NCI-H146 treated with DMSO at 0.1 percent for 48 hours (cell line): ENCODE results near the gene PGAP6.
"Not testable (repeated sequence)": the region's sequence is repeated elsewhere in the genome, so short reads cannot be mapped to it uniquely, and the experiment has no call there.

Source experiments
- DNase-seq: peaks from one replicate; lab custom pipeline; 2025; ENCODE audit not compliant: unreplicated experiment; lab: John Stamatoyannopoulos, UW

PGAP6 gene

DNA sequence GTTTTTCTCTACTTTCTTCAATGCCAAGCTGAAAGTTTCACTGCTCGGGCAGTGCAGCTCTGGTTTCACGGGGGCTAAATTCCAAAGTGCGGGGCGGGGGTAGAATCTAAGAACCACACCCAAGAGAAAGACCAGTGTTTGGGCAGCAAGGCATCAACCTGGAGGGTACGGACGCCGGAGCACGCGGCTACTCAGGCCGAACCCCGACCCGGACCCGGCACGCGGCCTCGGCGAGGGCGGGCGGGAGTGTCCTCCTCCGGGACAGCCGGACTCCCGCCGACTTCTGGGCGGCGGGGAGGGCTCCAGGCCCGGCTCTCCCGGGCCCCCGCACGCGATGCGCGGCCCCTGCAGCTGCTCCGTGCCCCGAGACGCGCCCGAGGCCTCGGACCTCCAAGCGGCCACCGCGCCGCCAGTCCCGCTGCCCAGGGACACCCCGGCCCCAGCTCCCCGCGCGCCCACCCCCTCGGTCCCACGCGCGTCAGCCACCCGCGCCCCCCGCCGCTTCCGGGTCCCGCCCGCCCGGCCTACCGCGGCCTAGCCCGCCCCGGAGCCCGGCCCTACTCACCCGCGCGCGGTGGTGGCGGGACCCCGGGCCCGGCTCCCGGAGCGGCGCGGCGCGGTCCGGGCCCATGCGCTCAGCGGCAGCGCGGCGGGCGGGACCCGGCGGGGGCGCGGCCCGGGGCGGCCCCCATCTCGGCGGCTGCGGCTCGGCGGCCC, 29.8 kb downstream of the PGAP6 start:
- DNase-seq = no peak

DNA sequence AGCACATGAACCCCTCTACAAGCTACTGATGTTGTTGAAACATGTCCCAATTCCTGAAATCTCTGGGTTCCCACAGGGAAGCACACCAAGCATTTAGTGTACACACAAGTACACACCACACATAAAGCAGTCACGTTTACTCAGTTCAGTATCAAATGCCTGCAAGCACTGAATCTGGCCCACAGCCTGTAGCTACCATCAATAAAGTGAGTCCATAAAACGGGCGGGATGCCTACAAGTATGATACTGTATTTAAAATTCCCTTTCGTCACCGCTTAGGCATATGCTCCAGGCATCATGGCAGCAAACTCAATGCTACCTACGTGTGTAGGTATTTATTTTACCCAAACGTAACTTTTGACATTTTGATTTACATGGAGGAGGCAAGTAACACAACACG, 31.6 kb downstream of the PGAP6 start:
- no peak for DNase-seq

DNA sequence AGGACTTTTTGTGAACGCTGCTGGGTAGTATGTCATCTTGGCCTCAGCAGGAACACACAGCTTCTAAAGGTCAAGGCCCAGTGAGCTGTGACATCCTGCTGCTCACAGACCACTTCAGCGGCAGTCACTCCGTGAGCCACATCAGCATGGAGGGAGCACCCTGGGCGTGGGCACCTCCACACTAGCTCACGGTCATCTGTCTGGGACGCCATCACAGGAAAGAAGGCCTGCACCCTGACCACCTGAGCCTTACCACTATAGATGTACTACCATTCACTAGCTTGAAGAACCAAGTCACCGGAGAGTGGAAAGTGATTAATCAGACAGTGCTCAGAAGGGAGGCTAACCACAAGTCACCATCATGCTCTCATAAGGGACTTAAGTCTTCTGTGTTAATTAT, 32.6 kb downstream of the PGAP6 start:
- DNase-seq = no peak

DNA sequence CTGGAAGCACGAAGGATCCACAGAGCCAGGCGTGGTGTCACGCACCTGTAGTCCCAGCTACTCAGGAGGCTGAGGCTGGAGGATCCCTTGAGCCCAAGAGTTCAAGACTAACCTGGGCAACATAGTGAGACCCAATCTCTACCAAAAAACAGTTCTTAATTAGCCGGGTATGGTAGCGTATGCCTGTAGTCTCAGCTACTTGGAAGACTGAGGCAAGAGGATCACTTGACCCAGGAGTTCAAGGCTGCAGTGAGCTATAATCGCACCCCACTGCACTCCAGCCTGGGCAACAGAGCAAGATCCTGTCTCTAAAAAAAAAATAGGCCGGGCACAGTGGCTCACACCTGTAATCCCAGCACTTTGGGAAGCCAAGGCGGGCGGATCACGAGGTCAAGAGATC, 33.3 kb downstream of the PGAP6 start:
- DNase-seq = not testable (repeated sequence)

DNA sequence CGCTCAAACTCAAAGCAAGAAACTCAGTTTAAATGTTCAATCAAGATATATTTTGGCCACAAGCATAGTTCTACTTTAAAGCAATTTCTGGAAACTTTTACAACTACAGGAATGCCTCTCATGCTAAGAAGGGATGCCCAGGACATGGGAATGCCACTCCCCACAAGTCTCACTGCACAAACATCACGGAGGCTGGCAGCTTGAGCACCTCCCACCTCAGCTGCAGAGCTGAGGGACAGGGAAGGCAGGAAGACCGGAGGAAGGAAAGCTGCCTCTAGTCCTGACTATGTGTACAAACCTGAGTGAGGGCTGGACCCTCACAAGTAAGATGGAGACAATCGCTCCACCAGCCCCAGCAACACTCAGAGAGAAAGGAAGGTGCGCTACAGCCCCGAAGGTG, 34.6 kb downstream of the PGAP6 start:
- no peak for DNase-seq

DNA sequence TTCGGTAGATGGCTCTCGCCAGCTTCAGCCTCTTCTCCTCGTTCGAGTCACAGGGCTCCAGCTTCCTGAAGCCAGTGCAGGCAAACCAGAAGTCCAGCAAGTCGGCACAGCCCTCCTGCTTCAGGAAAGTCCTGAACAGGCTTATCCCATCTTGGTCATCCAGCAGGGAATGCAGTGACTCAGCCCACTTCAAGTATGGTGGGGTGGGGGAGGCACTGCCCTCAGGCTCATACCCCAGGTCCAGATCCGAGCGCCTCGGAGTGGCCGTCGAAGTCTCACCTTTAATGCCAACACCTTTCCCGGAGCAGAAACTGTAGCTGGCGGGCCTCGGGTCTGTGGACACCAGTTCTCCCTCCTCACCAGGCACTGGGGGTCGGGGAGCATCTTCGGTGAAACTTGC, 35.2 kb downstream of the PGAP6 start:
- DNase-seq = no peak

DNA sequence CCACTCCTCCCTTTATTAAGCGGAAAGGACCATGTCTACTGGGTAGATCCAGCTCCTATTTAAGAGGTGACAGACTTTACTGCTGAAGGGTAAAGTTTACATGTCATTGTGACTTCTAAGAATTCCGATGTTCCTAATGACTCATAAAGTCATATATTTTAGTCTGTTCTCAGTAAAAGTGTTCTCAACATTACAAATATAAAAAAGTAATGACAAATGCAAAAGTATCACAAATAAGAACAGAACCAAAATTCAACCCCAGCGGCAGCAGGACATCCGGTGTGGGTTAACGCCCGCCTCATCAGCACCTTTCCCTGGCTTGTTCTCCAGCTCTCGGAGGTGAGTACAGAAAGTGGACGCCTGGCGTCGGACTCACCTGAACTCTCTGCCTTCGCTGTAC, 36.0 kb downstream of the PGAP6 start:
- no peak for DNase-seq

DNA sequence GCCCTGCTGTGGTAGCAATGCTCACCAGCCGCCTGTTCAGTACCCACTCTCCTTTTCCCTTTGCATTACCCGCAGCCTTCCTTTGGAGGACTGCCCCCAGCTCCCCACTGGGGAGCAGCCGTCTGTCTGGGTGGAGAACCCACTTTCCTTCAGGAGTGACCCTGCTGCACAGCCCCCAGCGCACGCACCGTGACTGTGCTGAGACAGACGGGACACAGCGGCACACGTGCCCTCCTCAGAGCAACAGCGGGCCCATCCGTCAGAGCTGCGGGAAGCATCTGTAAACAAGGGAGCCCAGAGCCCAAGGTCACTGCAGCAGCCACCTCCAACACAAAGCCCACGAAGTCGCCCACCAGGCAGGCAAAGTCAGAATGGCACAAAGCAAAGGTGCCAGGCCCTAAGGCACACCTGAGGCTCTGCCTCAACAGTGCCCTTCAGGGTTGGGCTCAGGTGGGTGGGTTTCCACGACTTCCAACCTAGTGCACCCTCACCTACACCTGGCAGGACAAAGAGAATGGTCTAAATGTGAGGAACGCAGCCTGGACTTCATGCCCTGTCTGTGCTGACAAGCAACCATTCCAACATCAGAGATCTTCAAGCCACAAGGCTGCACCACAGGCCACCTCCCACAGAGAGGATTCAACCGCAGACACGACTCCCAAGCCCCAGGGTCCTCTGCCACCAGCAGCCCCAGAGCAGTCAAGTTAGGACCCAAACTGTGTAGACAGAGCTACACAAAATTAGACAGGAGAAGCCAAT, 39.1 kb downstream of the PGAP6 start:
- no peak for DNase-seq

DNA sequence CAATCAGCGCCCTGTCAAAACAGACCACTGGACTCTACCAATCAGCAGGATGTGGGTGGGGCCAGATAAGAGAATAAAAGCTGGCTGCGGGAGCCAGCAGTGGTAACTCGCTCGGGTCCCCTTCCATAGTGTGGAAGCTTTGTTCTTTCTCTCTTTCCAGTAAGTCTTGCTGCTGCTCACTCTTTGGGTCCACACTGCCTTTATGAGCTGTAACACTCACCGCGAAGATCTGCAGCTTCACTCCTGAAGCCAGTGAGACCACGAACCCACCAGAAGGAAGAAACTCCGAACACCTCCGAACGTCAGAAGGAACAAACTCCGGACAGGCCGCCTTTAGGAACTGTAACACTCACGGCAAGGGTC, 39.8 kb downstream of the PGAP6 start:
- not testable (repeated sequence) for DNase-seq

DNA sequence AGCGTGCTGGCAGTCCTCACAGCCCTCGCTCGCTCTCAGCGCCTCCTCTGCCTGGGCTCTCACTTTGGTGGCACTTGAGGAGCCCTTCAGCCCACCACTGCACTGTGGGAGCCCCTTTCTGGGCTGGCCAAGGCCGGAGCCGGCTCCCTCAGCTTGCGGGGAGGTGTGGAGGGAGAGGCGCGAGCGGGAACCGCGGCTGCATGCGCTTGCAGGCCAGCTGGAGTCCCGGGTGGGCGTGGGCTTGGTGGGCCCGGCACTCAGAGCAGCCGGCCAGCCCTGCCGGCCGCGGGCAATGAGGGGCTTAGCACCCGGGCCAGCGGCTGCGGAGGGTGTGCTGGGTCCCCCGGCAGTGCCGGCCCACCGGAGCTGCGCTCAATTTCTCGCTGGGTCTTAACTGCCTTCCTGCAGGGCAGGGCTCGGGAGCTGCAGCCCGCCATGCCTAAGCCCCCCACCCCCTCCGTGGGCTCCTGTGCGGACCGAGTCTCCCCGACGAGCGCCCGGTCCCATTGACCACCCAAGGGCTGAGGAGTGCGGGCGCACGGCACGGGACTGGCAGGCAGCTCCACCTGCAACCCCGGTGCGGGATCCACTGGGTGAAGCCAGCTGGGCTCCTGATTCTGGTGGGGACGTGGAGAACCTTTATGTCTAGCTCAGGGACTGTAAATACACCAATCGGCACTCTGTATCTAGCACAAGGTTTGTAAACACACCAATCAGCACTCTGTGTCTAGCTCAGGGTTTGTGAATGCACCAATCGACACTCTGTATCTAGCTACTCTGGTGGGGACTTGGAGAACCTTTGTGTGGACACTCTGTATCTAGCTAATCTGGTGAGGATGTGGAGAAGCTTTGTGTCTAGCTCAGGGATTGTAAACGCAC, 40.4 kb downstream of the PGAP6 start:
- not testable (repeated sequence) for DNase-seq

DNA sequence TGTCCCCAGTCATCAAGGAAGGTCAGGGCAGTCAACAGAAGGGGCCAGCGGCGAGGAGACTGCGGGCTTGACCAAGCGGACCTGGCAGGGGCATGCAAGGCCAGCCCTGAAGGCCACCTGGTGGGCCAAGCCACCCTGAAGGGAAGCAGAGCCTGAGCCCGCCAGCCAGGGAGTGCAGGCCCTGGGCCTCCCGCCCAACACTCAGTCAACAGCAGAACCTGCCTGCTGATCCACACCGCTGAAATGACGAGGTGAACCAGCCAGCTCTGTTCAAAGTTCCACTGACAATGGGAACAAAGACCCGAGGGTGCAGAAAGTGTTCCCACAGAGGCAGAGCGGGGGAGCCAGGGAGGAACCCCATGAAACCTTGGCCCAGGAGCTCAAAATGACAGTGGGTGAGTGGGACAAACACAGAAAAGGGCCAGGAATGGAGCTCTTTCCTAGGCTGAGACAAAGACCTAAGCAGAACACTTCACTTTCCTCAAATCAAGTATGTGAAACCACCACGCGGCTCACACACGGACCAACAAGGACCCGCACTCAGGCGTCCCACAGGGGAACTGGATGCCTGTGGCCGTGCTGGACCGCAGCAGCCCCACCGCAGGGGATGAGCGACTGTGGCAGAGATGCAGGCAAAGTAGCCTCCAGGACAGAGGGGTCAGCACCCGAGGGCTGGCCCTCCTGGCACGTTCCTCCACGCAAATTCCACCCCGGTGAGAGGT, 41.2 kb downstream of the PGAP6 start:
- no peak for DNase-seq

DNA sequence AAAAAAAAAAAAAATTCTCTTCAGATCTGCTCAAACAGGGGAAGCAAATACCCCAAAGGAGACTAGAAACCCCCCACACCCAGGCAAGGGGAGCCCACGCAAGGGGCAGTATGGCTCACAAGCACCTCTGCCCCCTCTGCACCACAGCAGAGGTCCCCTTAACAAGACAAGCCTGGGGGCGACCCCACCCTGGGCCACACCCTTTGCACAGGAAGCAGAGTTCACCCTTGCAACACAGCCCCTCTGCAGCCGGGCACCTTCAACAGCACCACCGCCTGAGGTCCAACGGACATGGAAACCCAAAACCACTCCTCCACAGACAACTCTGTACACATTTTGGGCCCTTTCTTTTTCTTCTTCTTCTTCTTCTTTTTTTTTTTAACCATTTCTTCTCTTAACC, 42.1 kb downstream of the PGAP6 start:
- DNase-seq = no peak

DNA sequence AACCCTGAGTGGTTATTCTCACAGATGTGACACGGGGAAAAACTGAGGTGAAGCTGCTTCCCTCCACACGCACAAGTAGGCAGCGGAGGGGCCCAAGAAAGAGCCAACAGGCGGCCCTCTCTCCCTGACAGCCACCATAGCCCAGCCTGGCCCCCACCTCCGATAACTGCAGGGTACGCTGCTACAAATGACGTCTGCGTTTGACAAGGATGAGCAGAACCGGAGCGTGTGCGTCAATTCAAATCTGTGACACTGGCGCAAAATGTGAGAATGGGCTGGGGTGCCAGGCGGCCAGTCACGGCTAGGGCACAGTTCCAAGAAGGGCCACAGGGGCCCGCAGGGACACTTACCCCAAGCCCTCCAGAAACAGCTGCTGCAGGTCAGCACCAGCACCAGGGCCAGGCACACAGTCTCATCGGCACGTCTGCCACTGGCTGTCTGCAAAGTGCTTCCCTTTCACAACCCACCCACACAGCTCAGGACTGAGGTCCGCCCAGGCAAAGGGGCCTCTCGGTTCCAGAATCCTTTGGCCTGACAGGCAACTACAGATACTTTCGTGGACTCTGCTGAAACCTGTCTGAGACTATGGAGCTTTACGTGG, 43.7 kb downstream of the PGAP6 start:
- no peak for DNase-seq

DNA sequence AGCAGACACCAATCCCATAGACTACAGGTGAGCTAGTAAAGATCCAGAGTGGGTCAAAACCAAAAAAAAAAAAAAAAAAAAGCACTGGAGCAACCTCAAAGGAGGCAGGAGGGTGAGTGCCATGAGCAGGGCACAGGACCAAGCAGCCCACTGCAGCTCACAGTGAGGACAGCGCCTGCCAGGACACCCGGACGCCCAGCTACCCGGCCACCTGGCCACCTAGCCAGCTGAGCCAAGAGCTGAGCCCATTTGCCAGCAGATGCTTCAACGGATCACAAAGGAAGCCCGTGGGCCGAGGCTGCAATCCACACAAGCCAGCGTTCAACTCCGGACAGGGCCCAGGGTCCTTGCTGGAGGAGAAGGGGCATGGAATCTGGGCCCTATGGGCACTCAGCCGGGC, 44.3 kb downstream of the PGAP6 start:
- no peak for DNase-seq

DNA sequence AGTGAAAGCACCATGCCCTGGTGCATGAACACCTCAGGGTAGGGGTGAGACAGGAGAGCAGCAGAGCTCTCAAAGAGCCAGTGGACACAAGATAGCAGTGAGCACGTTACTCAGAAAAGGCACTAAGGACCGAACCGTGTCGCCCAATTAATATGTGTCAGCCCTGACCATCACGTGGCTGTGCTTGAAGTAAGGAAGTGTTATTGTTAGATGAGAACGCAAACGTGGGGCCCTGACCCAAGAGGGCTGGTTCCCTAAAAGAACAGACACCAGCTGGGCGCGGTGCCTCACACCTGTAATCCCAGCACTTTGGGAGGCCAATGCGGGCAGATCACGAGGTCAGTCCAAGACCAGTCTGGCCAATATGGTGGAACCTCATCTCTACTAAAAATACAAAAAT, 45.5 kb downstream of the PGAP6 start:
- DNase-seq = no peak

DNA sequence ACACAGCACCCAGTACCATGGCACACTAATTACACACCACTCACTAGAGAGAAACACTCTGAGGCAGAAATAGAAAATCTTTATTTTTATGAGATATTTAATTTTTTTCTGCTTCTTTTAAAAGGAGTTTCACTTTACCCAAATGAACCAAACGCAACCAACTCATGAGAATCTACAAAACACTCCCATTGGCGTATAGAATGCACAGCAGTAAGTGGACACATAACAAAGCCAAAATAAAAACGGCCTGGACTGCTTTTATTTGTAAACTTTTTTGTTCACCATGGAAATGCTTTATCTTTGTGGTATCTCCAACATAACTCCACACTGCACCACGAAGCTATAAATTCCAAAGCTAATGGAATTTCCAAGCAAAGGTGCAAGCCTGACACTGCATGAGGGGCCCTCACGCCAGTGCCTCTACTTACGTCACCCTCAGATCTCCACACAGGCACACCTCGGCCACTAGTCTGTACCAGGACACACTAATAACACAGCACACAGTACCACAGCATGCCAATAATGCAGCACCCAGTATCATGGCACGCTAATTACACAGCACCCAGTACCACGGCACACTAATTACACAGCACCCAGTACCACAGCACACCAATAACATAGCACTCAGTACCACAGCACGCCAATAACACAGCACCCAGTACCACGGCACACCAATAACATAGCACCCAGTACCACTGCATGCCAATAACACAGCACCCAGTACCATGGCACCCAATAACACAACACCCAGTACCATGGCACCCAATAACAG, 46.7 kb downstream of the PGAP6 start:
- DNase-seq = not testable (repeated sequence)

DNA sequence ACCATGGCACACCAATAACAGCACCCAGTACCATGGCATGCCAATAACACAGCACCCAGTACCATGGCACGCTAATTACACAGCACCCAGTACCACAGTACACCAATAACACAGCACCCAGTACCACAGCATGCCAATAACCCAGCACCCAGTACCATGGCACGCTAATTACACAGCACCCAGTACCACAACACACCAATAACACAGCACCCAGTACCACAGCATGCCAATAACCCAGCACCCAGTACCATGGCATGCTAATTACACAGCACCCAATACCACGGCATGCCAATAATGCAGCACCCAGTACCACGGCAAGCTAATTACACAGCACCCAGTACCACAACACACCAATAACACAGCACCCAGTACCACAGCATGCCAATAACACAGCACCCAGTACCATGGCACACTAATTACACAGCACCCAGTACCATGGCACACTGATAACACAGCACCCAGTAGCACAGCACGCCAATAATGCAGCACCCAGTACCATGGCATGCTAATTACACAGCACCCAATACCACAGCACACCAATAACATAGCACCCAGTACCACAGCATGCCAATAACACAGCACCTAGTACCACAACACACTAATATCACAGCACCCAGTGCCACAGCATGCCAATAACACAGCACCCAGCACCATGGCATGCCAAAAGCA, 47.5 kb downstream of the PGAP6 start:
- not testable (repeated sequence) for DNase-seq

DNA sequence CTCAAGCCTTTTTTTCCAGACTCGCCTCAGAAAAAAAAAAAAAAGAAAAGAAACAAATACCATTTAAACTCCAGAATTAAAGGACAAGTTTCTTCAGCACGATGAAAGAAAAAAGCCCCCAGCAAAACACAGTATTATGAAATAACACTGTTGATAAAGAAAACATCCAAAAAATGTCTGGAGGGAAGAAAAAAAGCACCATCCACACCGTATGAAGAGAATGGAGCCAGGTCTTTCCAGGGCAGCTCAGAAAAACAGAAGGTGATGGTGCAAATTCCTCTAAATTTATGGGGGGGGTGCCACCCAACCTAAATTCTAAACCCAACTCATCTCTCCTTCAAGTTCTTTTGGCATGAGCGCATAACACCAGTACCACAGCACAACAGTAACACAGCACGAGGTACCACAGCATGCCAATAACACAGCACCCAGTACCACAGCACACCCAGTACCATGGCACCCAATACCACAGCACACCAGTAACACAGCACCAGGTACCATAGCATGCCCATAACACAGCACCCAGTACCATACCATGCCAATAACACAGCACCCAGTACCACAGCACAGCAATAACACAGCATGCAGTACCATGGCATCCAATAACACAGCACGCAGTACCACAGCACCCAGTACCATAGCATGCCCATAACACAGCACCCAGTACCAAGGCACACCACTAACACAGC, 48.2 kb downstream of the PGAP6 start:
- no peak for DNase-seq
